Measurements from ENCODE around the gene FOXK1. TPM values are rescaled to one million over a fixed set of nuclear protein-coding genes. Genes with fewer than 3 reads are reported as not detected.

The FOXK1 gene
- total and polyA plus RNA-seq, 2 of the 13 experiments (the other 11 are each of a cell fraction or from before 2014, with no cell fraction given): 4.6 to 8.8 TPM

DNA sequence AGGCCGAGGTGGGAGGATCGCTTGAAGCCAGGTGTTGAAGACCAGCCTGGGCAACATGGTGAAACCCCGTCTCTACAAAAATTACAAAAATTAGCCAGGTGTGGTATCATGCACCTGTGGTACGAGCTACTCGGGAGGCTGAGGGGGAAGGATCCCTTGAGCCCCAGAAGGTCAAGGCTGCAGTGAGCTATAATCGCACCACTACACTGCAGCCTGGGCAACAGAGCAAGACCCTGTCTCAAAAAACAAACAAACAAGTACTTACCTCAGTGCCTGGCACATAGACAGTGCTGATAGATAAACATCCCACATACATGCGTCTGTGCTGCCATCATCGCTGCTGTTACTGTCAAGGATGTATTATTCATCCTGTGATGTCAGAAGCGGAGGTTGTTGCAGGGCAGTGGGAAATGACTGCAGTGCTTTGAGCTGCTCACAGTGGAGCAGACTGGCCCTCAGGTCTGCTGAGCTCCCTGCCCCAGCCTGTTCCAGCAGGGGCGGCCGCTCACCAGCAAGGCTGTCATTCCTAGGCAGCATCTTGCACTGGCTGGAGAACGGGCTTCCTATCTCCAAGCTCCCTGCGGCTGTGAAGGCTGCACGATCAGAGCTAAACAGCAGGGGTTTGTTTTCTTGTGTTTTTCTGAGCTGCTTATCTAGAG is 18.6 kb downstream of the FOXK1 start:
- Histone ChIP-seq H3K4me2 (ENCODE audit: low read depth, low read length) (no peak overlapping the region), H3K9me3 (ENCODE audit: low read length) (no peaks in the 10 kb centered on the region), H3K27ac (ENCODE audit: extremely low read length, insufficient read depth, low read length) (peak overlapping the region; percentile 45), H3K79me2 (ENCODE audit: insufficient read depth, low read length) (peaks cover 85% of the 10 kb centered on the region), H4K20me1 (ENCODE audit: insufficient read depth, low read length) (peaks cover 68% of the 10 kb centered on the region), H3K4me3 (replicated peaks in 1 of 3; ENCODE audit: insufficient read depth in 1 of 3, low read depth in 2 of 3, low read length in 3 of 3) (no peak overlapping the region), H3K4me1 (ENCODE audit: insufficient read depth, low read length) (peaks cover 32% of the 10 kb centered on the region), H2AFZ (ENCODE audit: low read length) (no peak overlapping the region), H3K36me3 (replicated peaks in 1 of 2; ENCODE audit: control insufficient read depth in 1 of 2, insufficient read depth in 2 of 2, low read length in 2 of 2) (peaks cover 0 to 5% of the 10 kb centered on the region in 2 experiments; a peak in 1 of 5 replicates), H3K27me3 (ENCODE audit: control insufficient read depth in 1 of 2, insufficient read depth in 2 of 2, low read length in 2 of 2) (no peaks in the 10 kb centered on the region), H3K9ac (ENCODE audit: insufficient read depth, low read depth, low read length) (no peak overlapping the region)
- ChIA-PET POLR2A (no interaction called here), CTCF (ENCODE audit: low intra/inter-chr PET ratio, low total read pairs) (no interaction called here)
- WGBS (ENCODE audit: low lambda C conversion rate): 85% methylated on average over 11 of the region's 14 CpGs
- ATAC-seq: peak; percentile 83
- no peak for TF ChIP-seq MED13 (CRISPR knock-in tag; IDR thresholded peaks at IDR 0.05)
- TF ChIP-seq ZNF121 (CRISPR knock-in tag; IDR thresholded peaks at IDR 0.05): peak; percentile 95
- TF ChIP-seq CREM (IDR thresholded peaks at IDR 0.05): no peak
- no peak for TF ChIP-seq CREM (CRISPR knock-in tag; IDR thresholded peaks at IDR 0.05)
- peak; percentile 23; the same call in 1 of the 2 replicates for TF ChIP-seq ZNF770 (CRISPR knock-in tag; IDR thresholded peaks at IDR 0.05)
- TF ChIP-seq FLYWCH1 (CRISPR knock-in tag; IDR thresholded peaks at IDR 0.05): no peak
- TF ChIP-seq ZMYM3 (CRISPR knock-in tag; IDR thresholded peaks at IDR 0.05): peak; percentile 67
- peak; percentile 64; the same call in 1 of the 2 replicates for TF ChIP-seq ZBTB38 (CRISPR knock-in tag; IDR thresholded peaks at IDR 0.05)
- TF ChIP-seq ZNF687 (CRISPR knock-in tag; IDR thresholded peaks at IDR 0.05): peak; percentile 32; the same call in 1 of the 2 replicates
- TF ChIP-seq ZFYVE20 (CRISPR knock-in tag; IDR thresholded peaks at IDR 0.05; ENCODE audit: borderline replicate concordance, low read depth): no peak
- intact Hi-C loops (cut with micrococcal nuclease; ENCODE audit: unreplicated experiment) (no loop called here), in situ Hi-C loops (cut with HindIII; ENCODE audit: extremely low pct_ligation_motif_present, low pct_unique_long_range_greater_than_20kb) (no loop called here)
- no peak for DNase-seq (ENCODE audit: low spot score)
- no peak for FAIRE-seq
- BruUV-seq (replicated peaks): no TSS peak

Measured in HepG2 (cell line).